IPS-NIHi7 (cell line): ENCODE measurements around the gene TPP1.

Experiments used
- DNase-seq: peaks from one replicate; pipeline ENCODE4 v3.0.0; 2012; ENCODE audit warnings: mixed read lengths; ENCODE audit errors: extremely low spot score

Gene TPP1

DNA sequence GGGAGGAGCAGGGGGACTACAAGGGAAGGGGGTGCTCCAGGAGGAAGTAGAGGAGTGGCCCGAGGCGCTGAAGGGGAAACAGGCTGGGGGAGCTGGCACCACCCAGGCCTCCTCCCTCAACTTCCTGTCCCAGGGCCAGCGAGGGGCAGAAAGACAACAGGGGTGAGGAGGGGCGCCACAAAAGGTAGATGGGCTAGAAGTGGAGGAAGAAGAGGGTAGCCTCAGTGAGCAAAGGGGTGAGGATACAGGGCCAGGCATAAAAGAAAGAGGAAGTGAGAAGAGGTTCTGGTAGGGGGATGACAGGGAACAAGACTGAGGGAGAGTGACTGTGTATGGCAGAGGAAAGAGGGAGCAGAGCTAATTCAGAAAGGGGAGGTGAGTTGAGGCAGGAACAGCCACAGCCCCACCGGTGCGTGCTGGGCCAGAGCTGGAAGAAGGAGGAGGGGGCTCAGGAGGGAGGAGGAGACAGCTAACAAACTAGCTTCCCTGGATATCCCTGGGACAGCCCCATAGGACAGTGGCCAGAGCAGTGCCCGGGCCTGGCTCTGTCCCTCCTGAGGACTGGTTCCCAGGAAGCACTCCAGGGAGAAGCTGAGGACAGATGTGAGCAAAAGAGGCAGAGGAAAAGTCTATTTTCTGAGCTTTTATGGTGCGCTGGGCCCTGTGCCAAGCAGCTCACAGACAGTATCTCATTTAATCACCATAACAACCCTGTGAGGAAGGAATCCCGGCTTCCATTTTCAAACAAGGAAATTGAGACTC is 27.9 kb upstream of the TPP1 start:
- peak; percentile 52 for DNase-seq

DNA sequence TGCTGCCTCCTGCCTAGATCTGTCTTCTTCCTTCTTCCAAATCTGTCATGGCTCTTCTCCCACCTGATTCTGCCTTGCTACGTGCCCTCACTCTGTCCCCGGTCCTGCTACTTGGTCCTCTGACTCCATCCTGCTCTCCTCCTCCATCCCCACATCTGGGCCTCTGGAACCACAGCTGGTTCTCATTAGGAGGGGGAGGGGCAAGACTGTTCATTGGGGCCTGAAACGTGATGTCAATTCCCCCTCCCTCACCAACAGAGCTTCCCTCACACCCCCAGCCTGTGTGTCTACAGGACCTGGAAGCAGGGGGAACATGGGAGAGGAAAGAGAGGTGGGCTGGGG is 27.3 kb upstream of the TPP1 start:
- DNase-seq, result no peak

DNA sequence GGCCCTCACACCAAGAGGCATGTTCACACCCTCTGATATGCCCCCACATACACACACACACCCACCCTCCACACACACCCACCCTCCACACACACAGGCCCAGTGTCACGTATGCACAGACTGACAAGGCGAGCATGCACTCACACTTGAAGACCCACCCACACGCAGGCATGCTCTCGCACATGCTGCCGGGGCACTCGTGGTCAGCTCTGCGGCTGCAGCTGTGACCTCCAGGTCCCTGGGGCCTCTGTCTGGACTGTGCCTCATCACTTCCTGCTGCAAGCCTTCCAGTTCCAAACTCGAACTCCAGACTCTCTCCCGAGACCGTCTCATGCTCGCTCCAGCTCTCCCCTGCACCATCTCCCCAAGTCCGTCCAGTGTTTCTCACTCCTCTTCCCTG is 26.8 kb upstream of the TPP1 start:
- DNase-seq, result no peak

DNA sequence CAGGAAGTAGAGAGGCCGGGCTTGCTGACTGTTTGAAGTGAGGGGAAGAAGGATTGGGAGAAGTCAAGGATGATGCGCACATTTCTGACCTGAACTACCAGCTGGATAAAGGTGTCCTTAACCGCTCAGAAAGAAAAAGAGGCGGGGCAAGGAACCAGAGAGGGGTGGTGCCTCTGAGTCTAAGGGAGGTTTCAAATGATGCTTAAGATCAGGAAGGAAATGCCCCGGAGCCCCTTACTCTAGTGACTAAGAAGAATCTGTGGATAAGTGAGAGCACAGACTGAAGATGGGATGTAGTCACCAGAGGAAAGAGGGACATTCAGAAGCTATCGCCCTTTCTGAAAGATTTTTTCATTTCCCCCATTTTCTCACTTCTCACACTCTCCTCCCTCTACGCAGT is 23.7 kb upstream of the TPP1 start:
- DNase-seq, result no peak

DNA sequence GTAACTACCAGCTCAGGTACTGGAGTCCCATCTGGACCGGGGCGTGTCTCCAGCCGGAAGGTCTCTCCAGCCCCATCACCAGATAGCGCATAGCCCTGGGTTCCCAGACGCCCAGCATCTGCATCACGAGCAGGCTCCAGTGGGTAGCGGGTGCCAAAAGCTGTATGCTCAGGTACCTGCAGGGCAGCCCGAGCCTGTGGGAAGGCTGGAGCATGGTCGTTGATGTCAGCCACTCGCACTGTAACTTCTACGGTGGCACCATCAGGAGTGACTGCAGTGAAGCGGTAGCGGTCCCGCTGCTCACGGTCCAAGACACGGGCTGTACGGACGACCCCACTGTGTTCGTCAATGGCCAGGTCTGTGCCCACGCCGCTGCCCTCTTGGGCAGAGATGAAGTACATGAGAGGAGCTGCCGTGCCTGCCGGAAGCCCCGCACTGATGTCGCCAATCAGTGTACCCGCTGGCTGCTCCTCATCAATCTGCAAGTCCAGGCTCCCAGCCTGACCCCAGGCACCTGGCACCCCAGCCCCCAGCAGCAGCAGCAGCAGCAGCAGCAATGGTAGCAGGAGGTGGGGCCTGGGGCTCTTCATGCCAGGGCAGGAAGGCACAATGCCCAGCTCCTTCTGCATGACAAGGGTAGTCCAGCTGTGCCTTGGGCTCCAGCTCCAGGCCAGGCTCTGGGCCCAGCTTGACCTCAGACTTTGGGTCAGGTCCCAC is 21.9 kb upstream of the TPP1 start:
- DNase-seq, result no peak

DNA sequence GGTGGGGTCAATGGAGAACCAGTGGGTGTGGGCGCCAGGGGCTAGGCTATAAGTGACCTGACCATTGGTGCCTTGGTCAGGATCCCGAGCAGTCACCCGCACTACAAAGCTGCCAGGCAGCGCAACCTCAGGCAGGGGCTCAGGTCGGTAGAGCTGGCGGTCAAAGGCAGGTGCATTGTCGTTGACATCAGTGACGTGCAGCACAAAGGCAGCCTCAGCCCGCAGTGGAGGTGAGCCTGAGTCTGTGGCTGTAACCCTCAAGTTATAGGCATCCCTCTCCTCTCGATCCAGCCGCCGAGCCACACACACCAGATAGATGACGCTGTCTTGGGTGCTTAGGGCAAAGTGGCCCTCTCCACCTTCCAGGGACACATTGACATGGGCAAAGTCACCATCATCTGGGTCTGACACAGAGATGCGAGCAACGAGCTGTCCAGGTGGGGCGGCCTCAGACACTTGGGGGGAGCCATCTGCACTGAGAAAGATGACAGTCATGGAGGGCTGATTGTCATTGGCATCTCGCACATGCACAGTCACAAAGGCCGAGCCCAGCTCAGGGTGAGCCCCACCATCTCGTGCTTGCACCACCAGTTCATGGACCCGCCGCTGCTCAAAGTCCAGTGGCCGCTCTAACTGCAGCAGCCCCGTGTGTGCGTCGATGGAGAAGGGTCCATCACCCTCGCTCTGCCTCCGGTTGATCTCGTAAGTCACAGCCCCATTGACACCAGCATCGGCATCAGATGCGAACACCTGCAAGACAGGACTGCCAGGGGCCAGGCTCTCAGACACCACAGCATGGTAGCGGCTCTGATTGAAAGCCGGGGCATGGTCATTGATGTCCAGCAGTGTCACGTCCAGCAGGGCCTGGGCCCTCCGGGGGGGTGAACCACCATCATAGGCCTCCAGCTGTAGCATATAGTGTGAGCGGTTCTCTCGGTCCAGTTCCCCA is 21.1 kb upstream of the TPP1 start:
- no peak for DNase-seq

DNA sequence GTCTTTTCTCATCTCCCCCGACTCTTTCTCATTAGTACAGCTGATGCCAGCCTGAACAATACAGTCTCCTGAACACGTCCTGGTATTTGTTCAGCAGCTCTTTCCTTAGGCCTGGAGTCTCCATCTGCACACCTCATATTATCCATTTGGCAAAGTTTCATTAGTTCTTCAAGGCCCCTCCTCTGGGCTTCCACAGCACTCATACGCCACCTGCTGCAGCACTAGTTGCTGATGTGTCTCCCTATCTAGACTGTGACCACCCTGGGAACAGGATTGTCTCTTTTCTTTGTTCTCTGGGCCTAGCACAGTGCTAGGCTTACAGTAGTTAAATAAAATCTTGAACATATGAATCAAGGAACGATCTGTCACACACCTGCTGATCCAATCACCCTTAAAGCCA is 19.2 kb upstream of the TPP1 start:
- no peak for DNase-seq

DNA sequence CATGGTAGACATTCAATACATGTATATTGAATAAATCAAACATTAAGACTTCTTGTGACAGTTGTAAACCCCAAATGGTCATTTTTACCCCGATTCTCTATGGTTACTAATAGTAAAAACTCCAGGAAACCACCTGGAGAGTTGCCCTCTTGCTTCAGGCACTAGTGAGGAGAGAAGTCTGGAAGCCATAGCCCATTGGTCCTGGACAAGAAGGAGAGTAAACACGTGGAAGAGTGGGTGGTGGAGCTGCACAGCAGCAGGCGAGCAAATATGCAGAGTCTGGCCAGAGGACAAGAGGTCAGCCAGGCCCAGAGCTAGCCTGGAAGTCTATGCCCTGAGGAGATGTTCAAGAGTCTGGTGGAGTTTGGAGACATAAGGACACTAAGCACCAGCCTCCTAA is 18.6 kb upstream of the TPP1 start:
- no peak for DNase-seq

DNA sequence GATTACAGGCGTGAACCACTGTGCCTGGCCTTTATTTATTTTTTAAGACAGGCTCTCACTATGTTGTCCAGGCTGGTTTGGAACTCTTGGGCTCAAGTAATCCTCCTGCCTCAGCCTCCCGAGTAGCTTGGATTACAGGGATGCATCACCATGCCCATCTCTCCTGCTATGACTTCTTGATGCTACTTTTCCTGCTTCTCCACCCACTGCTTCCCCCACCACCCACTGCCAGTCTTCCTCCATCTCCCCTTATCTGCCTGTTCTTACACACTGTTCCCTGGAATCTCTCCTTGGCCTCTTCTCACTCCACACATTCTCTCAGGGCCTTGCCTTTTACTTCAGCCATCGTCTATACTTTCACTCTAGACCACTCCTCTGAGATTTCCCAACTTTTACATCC is 17.3 kb upstream of the TPP1 start:
- no peak for DNase-seq

DNA sequence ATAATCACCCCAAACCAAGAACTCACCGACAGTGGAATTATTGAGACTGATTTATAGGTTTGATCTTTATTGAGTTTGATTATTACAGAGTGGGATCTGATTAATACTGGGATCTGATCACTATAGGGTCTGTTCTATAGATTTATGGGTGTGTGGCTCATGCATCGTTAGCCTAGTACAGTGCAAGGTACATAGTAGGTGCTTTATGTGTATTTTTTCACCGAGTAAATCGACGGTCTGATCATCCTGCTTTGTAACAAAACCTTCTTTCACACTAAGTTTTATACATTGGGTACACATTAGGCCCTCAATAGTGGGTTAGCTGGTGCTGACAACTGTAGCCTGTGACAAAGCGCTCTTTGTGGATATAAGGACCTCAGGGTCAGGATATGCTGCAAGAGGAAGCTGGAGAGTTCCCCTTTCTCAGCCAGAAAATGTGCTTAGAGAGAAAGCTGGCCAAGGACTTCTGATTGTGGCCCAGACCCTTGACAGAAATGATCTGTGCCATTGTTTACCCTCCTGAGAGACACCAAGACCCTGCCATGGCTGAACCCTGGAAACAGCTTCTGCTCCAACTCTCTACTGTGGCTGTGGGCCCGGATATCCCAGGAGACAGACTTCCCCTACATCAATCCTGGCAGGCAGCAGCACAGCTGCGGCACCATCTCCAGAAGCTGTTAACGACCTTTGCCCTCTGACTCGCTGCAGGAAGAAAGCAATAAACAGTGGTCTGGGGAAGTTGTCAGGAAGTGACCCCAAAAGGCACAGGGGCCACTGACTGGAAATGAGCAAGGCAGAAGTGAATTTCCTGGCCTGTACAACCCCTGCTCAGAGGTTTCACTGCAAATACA is 16.1 kb upstream of the TPP1 start:
- no peak for DNase-seq

DNA sequence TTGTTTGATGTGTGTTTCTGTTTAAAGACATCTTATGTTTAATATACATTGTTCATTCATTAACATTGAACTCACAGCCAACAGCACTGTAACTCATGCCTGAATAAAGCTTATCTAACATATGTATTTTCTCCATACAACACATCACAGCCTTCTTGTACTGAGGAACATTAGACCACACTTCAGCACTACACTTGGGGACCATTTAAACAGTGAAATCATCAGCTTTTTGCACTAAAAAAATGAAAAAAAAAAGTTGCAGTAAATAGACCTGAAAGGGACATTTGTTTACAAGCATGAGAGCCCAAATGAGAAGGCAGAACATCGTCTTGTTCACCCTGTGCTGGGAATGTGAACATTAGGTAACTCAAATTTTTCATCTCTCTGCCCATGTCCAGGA is 15.3 kb upstream of the TPP1 start:
- DNase-seq, result no peak

DNA sequence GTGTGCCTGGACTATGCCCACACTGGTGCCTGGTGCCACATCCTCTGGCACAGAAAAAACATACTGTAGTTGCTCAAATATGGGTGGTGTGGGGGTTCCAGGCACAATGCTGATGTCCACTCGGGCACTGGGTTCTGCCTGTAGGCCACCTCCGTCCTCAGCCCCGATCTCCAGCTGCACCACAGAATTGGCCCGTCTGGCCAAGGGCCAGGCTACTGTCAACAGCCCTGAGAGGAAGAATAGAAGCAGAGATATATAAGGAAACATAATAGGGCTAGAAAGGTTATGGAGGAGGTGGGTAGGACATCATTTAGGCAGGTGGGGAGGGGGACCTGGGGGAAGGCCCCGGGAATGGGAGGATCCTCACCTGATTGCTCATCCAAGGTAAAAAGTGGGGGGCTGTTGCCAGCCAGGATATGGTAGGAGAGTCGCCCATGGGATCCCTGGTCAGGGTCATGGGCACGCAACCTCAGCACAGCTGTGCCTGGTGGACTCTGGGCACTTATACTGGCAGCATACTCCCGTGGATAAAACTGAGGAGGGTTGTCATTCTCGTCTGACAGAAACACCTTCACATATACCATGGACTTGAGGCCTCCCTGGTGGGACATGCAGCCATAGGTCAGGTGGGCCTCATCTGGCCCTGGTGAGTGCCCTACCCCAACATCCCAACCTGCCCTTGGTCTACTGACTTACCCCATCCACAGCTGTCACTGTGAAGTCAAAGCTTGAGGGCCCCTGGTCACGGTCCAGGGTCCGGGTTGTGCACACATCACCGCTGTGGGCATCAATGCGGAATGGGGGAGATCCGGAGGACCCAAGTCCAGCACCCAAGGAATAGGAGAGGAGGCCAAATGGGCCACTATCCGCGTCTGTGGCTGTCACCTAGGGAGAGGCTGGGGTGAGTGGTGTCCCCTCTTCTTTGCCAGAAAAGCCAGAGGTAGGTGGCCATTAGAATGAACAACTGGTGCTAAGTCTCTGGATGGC is 14.5 kb upstream of the TPP1 start:
- DNase-seq, result no peak

DNA sequence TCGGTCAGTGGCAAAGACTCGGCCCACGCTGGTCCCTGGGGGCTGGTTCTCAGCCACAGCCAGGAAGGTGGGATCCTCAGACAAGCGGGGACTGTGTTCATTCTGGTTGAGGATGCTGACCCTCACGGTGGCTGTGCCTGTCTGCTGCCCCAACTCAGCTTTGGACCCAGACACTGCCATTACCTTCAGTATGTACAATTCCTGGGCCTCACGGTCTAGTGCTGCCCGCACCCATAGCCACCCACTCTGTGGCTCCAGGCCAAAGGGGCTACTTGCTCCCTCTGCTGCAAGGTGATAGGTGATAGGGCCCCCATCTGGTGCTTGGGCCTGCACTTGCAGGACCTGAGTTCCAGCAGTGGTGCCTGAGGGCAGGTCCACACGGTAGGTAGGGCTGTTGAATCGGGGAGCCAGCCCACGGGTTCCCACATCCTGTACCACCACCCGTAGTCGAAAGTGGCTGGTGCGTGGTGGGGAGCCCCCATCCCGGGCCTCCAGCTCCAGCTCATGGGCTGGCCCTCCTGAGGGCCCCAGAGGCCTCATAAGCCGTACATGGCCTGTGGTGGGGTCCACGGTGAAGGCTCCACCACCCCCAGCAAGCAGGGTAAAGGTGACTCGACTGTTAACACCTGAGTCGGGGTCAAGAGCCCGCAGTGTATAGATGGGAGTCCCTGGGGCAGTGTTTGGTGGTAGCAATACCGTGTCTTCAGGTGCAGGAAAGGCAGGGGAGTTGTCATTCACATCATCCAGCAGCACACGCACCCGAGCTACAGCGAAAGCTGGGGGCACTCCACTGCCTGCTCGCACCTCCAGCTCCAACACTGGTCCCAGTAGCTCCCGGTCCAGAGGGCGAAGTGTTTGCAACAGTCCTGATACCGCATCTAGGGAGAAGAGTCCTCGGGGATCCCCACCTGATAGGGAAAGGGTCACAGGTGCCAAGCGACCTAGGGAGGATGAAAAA is 13.2 kb upstream of the TPP1 start:
- DNase-seq, result no peak

DNA sequence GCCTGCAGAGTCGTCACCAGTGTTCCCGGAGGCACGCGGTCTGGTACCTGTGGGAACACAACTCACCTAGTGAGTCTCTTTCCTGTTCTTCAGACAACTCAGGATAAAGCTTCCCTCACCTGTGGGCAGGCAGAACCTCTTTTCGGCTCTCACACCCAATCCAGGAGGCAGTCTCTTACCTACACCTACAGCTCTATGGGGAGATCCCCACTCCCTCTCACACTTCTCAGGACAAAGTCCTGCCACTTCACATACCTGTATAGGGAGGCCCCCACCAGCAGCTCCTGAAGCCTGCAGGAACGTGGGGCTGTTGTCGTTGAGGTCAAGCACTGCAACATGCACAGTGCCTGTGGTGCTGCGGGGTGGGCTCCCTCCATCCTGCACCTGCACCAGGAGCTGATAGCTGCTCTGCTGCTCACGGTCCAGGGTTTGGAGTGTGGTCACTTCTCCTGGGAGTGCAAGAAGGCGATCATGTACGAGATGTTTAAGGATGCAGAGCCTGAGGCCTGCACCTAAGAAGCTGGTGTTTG is 12.2 kb upstream of the TPP1 start:
- DNase-seq, result no peak

DNA sequence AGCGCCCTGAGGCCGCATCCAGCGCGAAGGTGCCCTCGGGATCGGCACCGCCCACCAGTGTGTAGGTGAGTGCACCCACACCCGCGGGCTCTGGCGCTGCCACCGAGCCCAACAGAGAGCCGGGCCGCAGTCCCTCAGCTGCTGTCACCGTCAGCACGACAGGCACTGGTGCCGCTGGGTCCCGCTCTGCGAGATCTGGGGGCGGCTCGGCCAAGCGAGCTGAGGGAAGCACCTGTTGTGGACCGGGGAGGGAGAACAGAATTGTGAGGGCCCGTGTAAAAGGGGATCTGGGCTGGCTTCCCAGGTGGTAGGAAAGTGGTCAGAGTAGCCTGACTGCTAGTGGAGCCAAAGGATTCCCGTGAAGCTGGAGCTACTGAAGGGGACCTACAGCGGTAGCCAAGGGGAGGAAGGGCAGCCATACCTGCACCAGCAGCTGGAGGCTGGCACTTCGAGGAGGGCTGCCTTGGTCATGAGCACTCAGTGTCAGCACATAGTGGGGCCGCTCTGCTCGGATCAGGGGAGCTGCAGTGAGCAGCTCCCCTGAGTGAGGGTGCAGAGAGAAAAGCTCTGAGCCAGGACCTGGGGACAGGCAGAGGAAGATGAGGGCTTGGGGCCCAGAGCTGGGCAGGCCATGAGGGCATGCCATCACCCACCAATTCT is 11.5 kb upstream of the TPP1 start:
- peak; percentile 45 for DNase-seq

DNA sequence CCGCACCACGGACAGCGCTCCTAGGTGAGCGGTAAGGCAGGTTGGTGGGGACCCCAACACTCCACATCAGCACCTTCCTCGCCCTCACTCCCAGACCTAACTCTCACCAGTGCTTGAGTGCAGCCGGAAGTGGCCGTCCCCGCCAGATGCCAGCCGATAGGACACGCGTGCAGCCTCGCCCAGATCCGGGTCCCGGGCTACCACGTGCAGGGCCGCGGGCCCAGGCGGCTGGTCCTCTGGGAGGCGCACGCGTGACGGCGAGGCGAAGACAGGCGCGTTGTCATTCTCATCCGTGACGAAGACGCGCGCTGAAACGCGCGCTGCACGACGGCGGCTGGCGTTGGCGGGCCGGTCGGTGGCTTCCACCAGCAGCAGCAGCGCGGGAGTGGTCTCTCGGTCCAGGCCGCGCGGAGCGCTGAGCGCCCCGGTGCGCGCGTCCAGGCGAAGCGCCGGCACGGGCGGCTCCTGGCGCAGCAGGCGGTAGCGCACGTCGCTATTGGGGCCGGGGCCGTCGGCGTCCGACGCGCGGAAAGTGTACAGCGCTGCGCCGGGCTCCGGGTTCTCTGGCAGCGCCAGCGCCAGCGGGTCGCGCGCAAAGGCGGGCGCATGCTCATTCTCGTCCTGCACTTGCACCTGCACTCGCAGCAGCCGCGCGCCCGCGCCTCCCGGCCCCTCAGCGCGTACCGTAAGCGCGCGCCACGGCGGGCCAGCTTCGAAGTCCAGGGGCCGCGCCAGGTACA is 10.8 kb upstream of the TPP1 start:
- DNase-seq, result peak; percentile 81

DNA sequence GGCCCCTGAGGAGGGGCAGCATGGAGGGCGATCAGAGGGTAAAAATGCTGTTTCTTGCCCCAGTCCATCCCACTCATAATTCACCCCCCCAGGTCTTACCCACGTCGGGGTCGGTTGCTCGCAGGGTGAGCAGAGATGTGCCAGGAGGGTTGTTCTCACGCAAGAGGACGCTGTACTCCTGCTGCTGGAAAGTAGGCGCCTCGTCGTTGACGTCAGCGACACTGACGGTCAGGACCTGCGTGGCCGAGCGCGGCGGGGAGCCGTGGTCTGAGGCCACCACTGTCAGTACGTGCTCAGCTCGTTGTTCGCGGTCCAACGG is 10.3 kb upstream of the TPP1 start:
- DNase-seq, result no peak

DNA sequence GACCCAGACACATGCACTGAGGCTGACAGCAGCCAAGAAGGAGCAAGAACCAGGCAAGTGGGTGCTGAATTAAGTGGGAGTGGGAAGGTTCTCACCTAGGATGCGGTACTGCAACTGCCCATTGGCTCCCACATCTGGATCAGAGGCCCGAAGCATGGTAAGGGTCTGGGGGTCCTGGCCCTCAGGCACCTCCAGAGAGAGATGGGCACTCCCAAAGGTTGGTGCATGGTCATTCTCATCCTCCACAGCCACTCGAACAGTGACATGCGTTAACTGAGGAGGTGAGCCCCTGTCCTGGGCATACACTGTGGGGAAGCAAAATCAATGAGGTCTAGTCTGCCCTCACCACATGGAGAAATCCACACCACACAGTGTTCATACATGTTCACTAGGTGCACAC is 9.3 kb upstream of the TPP1 start:
- no peak for DNase-seq
